Measurements from ENCODE around the gene HYKK. TPM values are rescaled to one million over a fixed set of nuclear protein-coding genes. Genes with fewer than 3 reads are reported as not detected.

The HYKK gene
- total RNA-seq, 1 experiment from 2014 or later, result not detected

DNA sequence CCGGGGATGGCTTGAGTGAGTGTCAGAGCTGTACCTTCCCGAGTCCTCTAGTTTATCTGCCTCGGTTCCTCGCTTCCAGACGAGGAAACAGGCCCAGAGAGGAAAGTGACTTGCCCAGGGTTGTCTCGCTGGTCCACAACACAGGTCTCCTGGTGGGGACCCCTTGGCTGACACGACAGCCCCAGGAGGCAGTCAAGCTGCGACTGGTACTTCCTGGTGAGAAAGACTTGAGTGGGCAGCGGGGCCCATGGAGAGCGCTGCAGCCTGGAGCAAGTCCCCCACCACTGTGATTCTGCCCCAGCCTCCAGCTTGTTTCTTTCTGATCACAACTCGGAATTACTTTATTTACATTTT lies 57.3 kb downstream of the HYKK start:
- POLR2A ChIA-PET (ENCODE audit: low non-redundant PET), result interaction anchor here (0.6 kb wide), 1 partner anchor 236 kb away, joined by 5 read pairs; no protein-coding TSS in a partner anchor
- CTCF ChIA-PET, result interaction anchor here (0.6 kb wide), 3 partner anchors 279 to 767 kb away, joined by 5 to 8 read pairs (median 5); no protein-coding TSS in a partner anchor
- BruUV-seq (replicated peaks), result no TSS peak
- no peak overlapping the region for H3K27ac ChIP-seq (ENCODE audit: low read depth, low read length, poor library complexity, severe bottlenecking)
- H3K36me3 ChIP-seq (ENCODE audit: insufficient read depth, low read length, poor library complexity, severe bottlenecking), result no peaks in the 10 kb centered on the region
- H3K4me1 ChIP-seq (ENCODE audit: insufficient read depth, low read length, poor library complexity, severe bottlenecking), result peaks cover 12% of the 10 kb centered on the region
- intact Hi-C loops (cut with micrococcal nuclease; ENCODE audit: unreplicated experiment), result loop anchor here (10.0 kb wide), 1 partner anchor 260 kb away; no protein-coding TSS in a partner anchor
- no peaks in the 10 kb centered on the region for H3K27me3 ChIP-seq (replicated peaks; ENCODE audit: insufficient read depth, low read depth, low read length, poor library complexity)
- no peak for TF ChIP-seq EZH2 (IDR thresholded peaks at IDR 0.05; ENCODE audit: borderline replicate concordance, low read depth, low read length, poor library complexity, severe bottlenecking)
- TF ChIP-seq, protein P1, sequence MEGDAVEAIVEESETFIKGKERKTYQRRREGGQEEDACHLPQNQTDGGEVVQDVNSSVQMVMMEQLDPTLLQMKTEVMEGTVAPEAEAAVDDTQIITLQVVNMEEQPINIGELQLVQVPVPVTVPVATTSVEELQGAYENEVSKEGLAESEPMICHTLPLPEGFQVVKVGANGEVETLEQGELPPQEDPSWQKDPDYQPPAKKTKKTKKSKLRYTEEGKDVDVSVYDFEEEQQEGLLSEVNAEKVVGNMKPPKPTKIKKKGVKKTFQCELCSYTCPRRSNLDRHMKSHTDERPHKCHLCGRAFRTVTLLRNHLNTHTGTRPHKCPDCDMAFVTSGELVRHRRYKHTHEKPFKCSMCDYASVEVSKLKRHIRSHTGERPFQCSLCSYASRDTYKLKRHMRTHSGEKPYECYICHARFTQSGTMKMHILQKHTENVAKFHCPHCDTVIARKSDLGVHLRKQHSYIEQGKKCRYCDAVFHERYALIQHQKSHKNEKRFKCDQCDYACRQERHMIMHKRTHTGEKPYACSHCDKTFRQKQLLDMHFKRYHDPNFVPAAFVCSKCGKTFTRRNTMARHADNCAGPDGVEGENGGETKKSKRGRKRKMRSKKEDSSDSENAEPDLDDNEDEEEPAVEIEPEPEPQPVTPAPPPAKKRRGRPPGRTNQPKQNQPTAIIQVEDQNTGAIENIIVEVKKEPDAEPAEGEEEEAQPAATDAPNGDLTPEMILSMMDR (conservative IDR thresholded peaks at IDR 0.05; ENCODE audit: low read depth, low read length), result no peak
- H3K4me3 ChIP-seq (ENCODE audit: low read depth, low read length, poor library complexity, severe bottlenecking), result peak overlapping the region; percentile 68
- DNase-seq (ENCODE audit: low spot score), result no peak
- H3K9me3 ChIP-seq (ENCODE audit: low read depth, low read length, poor library complexity, severe bottlenecking), result no peaks in the 10 kb centered on the region

DNA sequence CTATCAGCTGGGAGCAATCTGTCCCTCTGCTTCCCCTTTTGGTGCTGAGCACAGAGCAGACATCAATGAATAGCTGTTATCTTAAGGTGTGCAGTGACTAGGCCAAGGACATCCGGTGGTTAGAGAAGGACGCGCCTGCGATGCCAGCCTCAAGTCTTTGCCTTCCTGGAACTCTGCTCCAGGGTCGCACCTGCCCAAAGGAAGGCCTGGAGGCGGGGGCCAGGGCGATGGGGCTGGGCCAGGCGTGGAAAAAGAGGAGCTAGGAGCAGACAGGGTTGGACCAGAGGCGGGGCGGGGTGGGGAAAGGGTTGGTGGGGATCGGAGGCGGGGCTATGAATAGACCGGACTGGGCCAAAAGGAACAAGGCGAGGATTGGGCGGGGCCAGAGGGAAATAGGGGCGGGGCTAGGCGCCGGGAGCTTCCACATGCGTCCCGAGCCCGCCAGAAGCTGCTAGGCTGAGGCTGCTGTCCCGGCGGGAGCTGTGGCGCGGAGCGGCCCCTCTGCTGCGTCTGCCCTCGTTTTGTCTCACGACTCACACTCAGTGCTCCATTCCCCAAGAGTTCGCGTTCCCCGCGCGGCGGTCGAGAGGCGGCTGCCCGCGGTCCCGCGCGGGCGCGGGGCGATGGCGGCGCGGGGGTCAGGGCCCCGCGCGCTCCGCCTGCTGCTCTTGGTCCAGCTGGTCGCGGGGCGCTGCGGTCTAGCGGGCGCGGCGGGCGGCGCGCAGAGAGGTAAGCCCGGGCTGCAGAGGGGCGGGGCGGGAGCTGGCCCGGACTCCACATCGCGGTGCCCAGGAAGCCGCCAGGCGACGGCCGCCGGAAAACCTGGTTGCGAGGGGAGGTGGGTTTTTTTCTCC lies 57.9 kb downstream of the HYKK start, which contains the start of gene CHRNA5:
Gene CHRNA5 (plus strand): TSS at position 424 of the 854 bp plus-strand sequence. CDS start 200 bp downstream, at position 624.
- no peaks in the 10 kb centered on the region for H3K9me3 ChIP-seq (ENCODE audit: low read depth, low read length, poor library complexity, severe bottlenecking)
- CTCF ChIA-PET, result interaction anchor here (0.6 to 0.8 kb wide), 7 partner anchors 11 to 768 kb away, joined by 3 to 10 read pairs (median 5); partner anchors contain the start of gene HYKK
- BruUV-seq (replicated peaks), result no TSS peak

More for the DNA sequence above, 57.9 kb downstream of the HYKK start, which contains the start of gene CHRNA5:
- peak within 1 kb of the TSS; percentile 68 for H3K4me3 ChIP-seq (ENCODE audit: low read depth, low read length, poor library complexity, severe bottlenecking)
- no peaks in the 10 kb centered on the region for H3K36me3 ChIP-seq (ENCODE audit: insufficient read depth, low read length, poor library complexity, severe bottlenecking)
- H3K4me1 ChIP-seq (ENCODE audit: insufficient read depth, low read length, poor library complexity, severe bottlenecking), result peaks cover 12% of the 10 kb centered on the region
- TF ChIP-seq, protein P1 (conservative IDR thresholded peaks at IDR 0.05; ENCODE audit: low read depth, low read length), result no peak
- TF ChIP-seq EZH2 (IDR thresholded peaks at IDR 0.05; ENCODE audit: borderline replicate concordance, low read depth, low read length, poor library complexity, severe bottlenecking), result no peak
- POLR2A ChIA-PET (ENCODE audit: low non-redundant PET), result interaction anchor here (0.6 kb wide), 2 partner anchors 23 to 235 kb away, joined by 5 read pairs; no protein-coding TSS in a partner anchor
- peak within 1 kb of the TSS; percentile 51 for H3K27ac ChIP-seq (ENCODE audit: low read depth, low read length, poor library complexity, severe bottlenecking)
- no peaks in the 10 kb centered on the region for H3K27me3 ChIP-seq (replicated peaks; ENCODE audit: insufficient read depth, low read depth, low read length, poor library complexity)
- peak; percentile 94 for DNase-seq (ENCODE audit: low spot score)
- intact Hi-C loops (cut with micrococcal nuclease; ENCODE audit: unreplicated experiment), result loop anchor here (10.0 kb wide), 1 partner anchor 261 kb away; no protein-coding TSS in a partner anchor

All from A673 (cell line).